GM12872 (cell line): ENCODE measurements around the gene PPM1M.

ENCODE experiments used
- TF ChIP-seq, protein P1 (sequence below): IDR thresholded peaks from 3 replicates; pipeline ENCODE4 v1.5.1; 2011; ENCODE audit warnings: low read depth, mild to moderate bottlenecking, low read length, moderate library complexity; ENCODE audit not compliant: insufficient read depth

The PPM1M gene

DNA sequence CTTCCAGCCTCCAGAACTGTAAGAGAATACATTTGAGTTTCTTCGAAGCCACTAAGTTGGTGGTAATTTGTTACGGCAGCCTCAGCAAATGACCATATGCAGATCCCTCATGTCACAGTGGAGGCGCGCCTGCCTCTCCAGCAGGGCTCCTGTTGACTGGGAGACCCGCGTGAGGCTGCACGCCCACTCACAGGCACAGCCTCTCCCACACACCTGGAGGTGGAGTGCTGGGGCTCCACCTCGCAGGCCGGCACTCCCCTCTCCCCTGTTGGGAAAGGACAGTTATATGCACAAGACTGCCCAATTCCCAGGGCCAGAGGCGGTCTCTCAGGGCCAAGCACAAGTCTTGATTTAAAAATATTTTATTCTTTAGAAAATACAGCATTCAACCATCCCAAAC, 17.3 kb upstream of the PPM1M start:
- TF ChIP-seq, protein P1, sequence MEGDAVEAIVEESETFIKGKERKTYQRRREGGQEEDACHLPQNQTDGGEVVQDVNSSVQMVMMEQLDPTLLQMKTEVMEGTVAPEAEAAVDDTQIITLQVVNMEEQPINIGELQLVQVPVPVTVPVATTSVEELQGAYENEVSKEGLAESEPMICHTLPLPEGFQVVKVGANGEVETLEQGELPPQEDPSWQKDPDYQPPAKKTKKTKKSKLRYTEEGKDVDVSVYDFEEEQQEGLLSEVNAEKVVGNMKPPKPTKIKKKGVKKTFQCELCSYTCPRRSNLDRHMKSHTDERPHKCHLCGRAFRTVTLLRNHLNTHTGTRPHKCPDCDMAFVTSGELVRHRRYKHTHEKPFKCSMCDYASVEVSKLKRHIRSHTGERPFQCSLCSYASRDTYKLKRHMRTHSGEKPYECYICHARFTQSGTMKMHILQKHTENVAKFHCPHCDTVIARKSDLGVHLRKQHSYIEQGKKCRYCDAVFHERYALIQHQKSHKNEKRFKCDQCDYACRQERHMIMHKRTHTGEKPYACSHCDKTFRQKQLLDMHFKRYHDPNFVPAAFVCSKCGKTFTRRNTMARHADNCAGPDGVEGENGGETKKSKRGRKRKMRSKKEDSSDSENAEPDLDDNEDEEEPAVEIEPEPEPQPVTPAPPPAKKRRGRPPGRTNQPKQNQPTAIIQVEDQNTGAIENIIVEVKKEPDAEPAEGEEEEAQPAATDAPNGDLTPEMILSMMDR = no peak

- TF ChIP-seq, protein P1 = no peak
These were observed 16.7 kb upstream of the PPM1M start for GRCh38 chr3:52228751-52229291.

GRCh38 chr3:52229656-52230055, 15.9 kb upstream of the PPM1M start:
- TF ChIP-seq, protein P1 = no peak

- TF ChIP-seq, protein P1 = no peak
These were observed 15.1 kb upstream of the PPM1M start for GRCh38 chr3:52230461-52230860.

- TF ChIP-seq, protein P1 = no peak
These were observed 14.6 kb upstream of the PPM1M start for GRCh38 chr3:52230889-52231499.

DNA sequence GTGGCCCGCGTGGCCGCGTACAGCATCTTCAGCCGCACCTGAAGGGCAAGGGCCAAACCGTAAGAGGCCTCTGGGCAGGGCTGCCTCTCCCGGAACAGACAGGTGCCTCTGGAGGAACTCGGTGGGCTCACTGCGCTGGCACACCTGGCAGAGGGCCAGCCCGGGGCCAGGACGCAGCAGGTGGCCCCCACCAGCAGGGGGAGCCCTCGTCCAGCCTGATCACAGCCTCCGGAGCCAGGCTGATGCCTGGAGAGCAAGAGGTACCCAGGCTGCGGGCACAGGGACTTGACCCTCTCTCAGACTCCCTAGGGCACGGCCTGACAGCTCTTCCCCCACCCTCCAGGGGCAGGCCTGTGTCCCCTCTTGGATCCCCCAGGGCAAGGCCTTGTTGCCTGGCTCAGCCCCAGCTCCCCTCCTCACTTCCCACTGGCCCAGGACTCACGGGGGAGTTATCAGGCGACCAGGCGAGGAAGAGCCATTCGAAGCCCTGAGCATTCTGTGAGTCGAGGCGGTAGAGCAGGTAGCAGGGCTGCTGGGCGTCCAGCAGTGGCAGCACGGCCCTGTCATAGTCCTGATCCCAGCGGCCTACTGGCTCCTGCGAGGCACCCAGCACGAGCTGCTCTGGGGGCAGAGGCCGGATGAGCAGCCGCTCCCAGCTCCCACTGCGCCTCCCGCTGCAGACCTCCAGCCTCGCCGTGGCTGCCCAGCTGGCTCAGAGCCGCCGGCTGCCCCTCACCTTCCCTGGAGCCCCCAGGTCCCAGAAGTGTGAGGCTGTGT, 13.9 kb upstream of the PPM1M start:
- TF ChIP-seq, protein P1 = peak; percentile 97

- TF ChIP-seq, protein P1 = no peak
These were observed 13.1 kb upstream of the PPM1M start for GRCh38 chr3:52232279-52233107.
